GM12875 (cell line): ENCODE measurements around the gene KRT73.

ENCODE experiments used
- H3K4me3 ChIP-seq: one replicate; pipeline ENCODE4 v1.5.1; 2011; ENCODE audit warnings: low read depth, low read length, control low read depth
- CTCF ChIP-seq: IDR thresholded peaks from 2 replicates; pipeline ENCODE4 v1.5.1; 2011; ENCODE audit warnings: low read depth, mild to moderate bottlenecking, control low read depth, inconsistent platforms, low read length, moderate library complexity, borderline replicate concordance; ENCODE audit not compliant: insufficient read depth

KRT73 gene

DNA sequence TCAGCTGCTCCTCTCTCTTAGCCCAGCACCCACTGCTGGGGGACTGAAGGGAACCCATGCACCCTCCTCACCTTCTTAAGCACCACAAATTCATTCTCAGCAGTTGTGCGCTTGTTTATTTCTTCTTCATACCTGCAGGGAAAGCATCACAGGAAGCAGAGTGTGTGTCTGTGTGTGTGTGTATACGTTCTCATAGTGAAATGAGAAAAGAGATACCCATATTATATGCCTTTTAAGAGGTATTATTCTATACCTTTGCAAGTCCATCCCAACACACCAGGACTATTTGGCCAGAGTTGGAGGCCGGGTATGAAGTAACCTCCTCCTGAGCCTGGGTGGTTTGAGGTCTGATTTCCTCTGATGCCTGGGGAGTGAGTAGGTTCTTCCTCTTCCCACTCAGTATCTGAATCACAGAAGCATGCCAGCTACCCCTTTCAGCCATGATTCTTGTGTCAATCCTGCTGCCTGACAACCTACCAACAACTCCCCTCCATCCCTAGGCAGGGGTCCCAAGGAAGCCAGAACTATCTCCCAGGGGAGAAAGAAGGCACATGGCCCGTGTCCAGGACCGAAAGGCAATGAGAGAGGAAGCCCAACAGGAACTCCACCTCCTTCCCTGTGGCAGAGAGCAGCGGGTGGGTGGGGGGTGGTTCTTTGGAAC lies 3.0 kb downstream of the KRT73 start:
- no peak for TF ChIP-seq CTCF
- H3K4me3 ChIP-seq: no peak overlapping the region

DNA sequence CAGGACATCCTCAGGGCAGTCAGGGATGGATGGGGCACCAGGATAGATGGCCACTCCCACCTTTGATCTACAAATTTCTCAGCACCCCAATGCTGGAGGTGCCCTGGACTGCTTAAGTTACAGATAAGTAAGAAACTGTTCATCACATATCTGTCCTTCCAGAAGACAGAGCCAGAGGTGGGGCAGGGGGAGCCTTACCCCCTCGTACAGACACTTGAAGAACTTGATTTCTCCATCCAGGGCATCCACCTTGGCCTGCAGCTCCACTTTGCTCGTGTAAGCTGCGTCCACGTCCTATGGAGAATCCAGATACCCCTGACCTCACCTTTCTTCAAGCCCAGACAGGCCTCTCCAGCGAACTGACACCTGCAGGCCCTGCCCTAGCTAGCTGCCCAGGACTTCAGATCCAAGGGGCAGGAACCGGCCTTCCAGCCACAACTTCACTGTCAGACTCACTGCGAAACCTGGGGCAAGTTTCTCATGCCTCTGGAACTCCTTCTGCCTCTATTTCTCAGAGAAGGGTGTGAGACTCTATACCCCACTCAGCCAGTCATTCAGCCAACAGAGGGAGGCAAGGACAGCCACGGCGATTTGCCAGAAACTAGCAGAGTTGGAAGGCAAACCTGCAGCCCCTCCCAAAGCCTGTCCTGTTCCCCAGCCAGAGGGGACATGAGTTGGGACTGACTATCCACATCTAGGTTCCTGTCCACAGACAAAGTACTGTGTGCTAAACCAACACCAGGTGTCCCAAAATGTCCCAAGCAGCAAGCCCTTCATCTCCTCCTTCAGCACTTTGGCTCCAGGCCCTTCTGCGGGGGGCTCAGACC lies 3.8 kb downstream of the KRT73 start:
- H3K4me3 ChIP-seq: no peak overlapping the region
- no peak for TF ChIP-seq CTCF

- no peak for TF ChIP-seq CTCF
- H3K4me3 ChIP-seq: no peak overlapping the region
Measured at GRCh38 chr12:52613384-52614030, 4.9 kb downstream of the KRT73 start.

DNA sequence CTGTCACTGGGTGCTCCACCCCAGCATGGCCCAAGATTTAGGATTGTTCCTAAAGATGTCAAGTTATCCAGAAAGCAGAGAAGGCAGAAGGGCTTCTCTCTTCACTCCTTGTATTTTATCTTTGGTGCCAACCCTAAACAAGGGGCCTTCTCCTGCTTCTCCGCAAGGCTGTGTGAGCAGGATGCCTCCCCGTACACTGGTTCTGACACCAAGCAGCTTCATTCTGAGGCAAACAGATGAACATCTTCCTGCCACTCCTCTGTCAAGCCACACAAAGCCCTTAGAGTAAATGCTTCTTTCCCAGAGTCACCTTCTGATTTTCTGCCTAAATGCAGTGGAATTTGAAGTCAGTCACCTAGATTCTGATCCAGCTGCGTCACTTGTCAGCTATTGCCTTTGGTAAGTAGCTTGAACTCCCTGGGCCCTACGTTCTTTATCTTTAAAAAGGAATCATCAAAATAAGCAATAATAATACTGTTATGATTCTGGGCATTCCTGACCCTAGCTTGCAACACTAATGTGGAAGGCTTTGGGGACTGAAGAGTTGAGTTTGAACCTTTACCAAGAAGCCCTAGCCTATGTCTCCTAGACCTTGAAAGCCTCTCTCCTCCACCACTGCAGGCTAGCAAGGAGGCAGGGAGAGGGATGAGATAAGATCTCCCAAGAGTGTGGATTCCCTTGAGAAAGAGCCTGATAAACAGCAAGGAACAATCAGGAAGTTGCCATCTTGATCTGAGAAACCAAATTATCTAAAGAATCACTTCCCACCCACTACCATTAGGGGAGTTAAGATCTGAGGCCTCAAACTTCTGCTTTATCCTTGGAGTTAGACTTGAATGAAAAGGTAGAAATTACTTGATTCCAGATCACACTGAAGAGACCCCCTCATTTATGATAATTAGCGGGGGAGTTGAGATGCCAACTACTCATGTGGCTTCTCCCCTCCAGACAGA lies 5.7 kb downstream of the KRT73 start:
- TF ChIP-seq CTCF: no peak
- no peak overlapping the region for H3K4me3 ChIP-seq

DNA sequence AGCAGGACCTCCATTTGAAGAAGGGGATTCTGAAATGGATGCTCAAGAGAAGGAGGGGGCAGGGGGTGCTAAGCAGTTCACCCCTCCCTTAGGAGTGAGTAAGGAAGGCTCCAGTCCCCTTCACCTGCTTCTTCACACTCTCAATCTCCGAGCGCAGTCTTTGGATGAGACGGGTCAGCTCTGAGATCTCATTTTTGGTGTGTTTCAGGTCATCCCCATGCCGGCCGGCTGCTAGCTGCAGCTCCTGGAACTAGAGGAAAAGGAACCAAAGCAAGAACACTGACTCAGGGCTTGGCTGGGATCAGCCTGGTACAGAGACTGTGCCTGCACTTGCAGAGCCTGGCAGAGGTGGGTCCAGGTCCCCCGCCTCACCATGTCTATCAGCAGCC lies 7.3 kb downstream of the KRT73 start:
- no peak overlapping the region for H3K4me3 ChIP-seq
- TF ChIP-seq CTCF: no peak

DNA sequence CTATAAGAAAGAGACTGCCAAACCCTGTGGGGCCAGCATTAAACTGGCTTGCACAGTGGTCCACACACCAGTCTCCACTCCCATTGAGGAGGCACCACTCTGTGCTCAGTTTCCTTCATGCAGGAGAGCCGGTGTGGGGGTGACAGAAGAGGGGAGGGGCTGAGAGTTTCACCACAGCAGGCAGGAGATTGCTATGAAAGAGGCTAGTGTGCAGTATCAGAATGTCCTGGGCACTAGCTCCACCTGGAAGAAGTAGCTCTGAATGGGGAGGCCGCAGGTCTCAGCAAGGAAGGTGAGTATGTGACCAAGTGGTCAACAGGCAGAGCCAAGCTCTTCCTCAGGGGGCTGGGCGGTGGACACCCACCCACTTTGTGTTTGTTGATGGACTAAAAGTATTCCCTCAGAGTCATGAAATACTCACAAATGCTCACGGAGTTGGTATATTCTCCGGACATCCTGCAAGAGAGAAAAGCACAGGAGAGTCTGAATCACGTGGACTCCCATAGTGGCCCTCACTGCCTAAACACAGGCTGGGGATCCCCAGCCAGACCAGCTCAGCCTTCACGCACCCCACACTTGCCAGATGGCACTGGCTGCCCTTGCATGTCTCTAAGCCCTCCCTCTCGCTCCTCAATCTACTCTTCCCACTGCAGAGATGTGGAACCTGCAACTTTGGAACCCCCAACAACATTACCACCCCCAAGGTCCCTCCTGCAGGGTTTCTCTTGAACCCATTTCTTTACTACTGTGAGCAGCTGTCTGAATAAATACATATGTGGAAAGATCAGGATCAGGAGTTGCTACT lies 9.3 kb downstream of the KRT73 start:
- TF ChIP-seq CTCF: no peak
- no peak overlapping the region for H3K4me3 ChIP-seq
